GM19193 (cell line): Measurements from ENCODE around the gene EIF4G2.

Experiments
- POLR2A ChIP-seq: IDR thresholded peaks from 4 replicates; pipeline ENCODE4 v1.6.1; 2011; ENCODE audit not compliant: insufficient read depth, insufficient read length; ENCODE audit errors: extremely low read depth

EIF4G2 gene

GRCh38 chr11:10824888-10825287 lies 16.2 kb upstream of the EIF4G2 start:
- no peak for TF ChIP-seq POLR2A

GRCh38 chr11:10823152-10823579 lies 14.4 kb upstream of the EIF4G2 start:
- no peak for TF ChIP-seq POLR2A

- TF ChIP-seq POLR2A: no peak
Measured at GRCh38 chr11:10818594-10818993, 9.9 kb upstream of the EIF4G2 start.

GRCh38 chr11:10813945-10814344 lies 5.2 kb upstream of the EIF4G2 start:
- no peak for TF ChIP-seq POLR2A

- TF ChIP-seq POLR2A: no peak
Measured at GRCh38 chr11:10809373-10810160, 841 bp upstream of the EIF4G2 start.

GRCh38 chr11:10808235-10808552 lies 532 bp downstream of the EIF4G2 start:
- no peak for TF ChIP-seq POLR2A

- no peak for TF ChIP-seq POLR2A
Measured at GRCh38 chr11:10807493-10808234, 1.1 kb downstream of the EIF4G2 start.

GRCh38 chr11:10806206-10806605 lies 2.5 kb downstream of the EIF4G2 start:
- TF ChIP-seq POLR2A: no peak

GRCh38 chr11:10805741-10806140 lies 3.0 kb downstream of the EIF4G2 start:
- no peak for TF ChIP-seq POLR2A

GRCh38 chr11:10803676-10804075 lies 5.0 kb downstream of the EIF4G2 start:
- TF ChIP-seq POLR2A: no peak

- no peak for TF ChIP-seq POLR2A
Measured at GRCh38 chr11:10800292-10800691, 8.4 kb downstream of the EIF4G2 start.

- no peak for TF ChIP-seq POLR2A
Measured at GRCh38 chr11:10798330-10798928, 10.3 kb downstream of the EIF4G2 start.

- TF ChIP-seq POLR2A: no peak
Measured at GRCh38 chr11:10797531-10797930, 11.2 kb downstream of the EIF4G2 start.

- TF ChIP-seq POLR2A: no peak
Measured at GRCh38 chr11:10797001-10797400, 11.7 kb downstream of the EIF4G2 start.

GRCh38 chr11:10796191-10796590 lies 12.5 kb downstream of the EIF4G2 start:
- no peak for TF ChIP-seq POLR2A
